HuH-7 (cell line): Measurements from ENCODE around the gene CA12.
"Not testable (repeated sequence)": the region's sequence is repeated elsewhere in the genome, so short reads cannot be mapped to it uniquely, and the experiment has no call there.

Experiments used
- DNase-seq: peaks from one replicate; pipeline ENCODE4 v3.0.0; 2011; ENCODE audit warnings: low spot score

CA12 gene

DNA sequence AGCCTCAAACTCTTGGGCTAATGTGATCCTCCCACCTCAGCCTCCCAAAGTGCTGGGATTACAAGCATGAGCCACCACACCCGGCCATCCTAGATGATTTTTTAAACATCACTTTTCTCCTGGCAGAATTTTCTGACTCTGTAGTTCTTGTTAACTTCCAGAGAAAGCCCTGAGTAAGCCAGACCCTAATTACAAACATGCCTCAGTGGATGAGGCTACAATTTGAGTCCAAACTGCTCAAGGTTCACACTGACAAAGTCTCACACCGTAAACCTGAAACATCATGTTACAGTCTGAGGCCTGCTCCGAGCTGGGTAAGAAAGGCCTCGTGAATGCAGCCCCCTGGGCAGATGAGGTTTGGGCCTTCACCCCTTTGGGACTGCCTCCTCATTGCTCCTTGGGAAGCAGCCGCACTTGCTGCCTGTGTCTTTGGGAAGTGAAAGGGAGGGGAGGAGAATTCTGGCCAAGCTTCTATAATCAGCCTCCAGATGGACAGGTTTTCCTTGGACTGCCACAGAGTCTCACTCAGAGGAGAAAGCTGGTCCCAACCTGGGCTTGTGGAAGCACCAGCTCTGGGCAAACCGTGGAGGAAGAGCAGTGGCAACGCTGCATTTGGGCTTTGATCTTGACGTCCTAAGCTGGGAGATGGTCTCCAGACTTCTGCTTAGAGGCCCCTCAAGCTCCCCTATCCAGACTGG is 46.0 kb downstream of the CA12 start:
- DNase-seq = no peak

DNA sequence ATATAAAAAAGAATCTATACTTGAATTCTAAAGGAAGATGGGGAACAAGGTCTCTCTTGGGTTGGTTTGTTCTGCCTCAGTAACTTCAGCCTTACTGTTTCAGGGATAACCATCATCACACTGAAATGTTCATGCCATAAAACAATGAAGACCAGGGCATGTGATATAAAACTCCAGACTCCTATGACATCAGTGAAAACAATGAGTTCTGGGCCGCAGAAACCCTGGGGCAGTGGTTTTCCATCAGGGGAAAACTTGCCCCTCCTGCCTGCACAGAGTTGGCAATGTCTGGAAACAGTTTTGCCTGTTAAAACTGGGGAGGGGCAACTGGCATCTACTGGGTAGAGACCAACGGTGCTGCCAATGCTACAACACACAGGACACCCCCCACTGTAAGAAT is 46.8 kb downstream of the CA12 start:
- no peak for DNase-seq

DNA sequence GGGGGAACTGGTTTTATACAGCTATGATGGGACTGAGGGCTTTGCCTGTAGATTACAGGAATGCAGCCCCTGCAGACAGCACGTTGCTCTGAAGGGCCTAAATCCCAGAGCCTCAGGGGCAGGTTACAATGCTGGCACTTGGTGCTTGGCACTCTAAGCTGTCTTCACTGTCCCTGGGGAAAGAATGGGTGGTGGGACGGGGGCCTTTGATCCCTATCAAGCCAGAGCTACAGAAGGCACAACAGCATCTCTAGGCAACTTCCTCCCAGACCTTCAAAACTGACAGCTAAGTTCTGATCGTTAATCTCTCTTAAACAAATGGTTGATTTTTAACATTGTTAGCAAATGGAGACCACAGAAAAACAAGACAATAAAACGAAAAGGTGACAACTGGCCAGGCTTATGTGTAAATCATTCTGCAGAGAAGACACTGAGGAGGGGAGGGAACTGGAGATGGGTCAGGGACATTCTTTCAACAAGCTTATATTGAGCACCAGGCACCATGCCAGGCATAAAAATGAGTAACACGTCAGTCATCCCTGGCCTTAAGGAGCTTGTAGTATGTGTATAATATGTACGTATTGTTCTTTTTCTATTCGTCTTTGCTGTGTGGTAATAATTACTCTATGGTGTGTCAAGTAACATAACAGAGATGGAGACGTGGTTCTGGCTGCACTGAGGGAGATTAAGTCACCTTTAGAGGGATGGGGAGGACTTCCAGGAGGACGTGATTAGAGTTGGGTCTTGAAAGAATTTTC is 49.1 kb downstream of the CA12 start:
- DNase-seq = no peak

DNA sequence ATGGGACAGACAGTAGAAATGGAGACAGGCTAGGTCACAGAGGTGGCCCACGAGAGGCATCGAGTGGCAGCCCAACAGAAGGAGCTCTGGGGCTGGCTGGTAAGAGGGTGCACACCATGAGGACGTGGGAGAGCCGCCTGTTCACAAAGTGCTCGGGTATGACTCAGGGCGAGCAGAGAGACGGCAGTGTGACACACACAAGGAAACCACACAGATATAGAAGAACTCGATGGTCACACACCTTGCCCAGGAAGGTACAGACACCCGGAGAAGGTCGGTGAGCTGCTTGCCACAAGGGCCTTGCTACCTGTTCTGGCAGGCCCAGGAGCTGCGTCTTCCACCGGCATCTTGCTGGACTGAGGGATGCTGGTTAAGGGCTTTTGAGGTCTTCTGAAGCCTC is 50.2 kb downstream of the CA12 start:
- DNase-seq = no peak

DNA sequence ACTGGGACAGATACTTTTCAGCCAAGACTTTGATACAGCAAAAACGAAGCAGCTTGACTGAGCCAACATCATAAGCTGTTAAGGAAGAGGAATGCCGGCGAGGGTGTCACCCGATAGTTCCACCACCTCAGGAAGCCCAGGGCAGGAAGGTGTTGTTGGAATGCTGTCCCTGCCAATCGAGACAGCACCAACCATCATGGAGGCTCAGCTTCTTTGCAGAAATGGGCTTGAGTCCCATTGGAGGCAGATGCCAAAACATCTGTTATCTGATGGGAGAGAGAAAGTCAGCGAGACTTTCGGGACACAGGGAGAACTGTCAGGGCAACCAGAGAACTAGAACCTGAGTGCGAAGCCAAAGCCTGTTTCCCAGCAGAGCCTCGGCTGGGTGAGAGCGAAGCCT is 50.7 kb downstream of the CA12 start:
- no peak for DNase-seq

DNA sequence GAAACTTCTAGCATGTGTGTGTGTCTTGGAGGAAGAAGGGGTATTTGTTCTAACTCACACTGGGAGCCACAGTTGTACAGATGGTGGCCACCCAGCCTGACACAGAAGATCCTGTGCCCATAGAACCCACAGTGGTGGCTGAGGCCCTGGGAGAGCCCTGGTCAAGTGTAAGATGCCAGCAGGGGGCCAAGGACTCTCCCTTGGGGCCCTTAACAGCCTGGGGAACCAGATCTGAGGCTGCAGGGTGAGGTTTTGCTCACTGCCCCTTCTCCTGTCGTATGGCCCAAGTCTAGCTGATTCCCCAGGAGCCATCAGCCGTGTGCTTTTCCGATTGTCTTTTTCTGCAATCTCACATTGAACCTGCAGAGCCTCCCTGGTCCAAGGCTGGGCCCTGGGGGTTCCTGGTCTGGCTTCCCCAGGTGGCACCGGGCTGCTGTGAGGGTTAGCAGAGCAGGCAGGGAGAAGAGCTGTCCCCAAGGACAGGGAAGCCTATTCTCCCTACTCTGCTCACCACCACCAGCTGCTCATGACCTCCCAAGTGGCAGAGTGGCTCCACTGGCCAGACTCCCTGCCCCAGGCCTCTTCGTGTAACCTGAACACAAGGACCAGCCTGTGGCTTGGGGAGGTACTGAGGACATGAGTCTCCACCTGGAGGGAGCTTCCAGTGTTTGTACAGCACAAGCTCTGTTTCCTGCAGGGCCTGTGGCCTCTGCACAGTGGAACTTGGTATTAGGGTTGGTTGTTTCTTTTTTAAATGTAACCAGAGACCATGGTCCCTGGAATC is 51.9 kb downstream of the CA12 start:
- no peak for DNase-seq

DNA sequence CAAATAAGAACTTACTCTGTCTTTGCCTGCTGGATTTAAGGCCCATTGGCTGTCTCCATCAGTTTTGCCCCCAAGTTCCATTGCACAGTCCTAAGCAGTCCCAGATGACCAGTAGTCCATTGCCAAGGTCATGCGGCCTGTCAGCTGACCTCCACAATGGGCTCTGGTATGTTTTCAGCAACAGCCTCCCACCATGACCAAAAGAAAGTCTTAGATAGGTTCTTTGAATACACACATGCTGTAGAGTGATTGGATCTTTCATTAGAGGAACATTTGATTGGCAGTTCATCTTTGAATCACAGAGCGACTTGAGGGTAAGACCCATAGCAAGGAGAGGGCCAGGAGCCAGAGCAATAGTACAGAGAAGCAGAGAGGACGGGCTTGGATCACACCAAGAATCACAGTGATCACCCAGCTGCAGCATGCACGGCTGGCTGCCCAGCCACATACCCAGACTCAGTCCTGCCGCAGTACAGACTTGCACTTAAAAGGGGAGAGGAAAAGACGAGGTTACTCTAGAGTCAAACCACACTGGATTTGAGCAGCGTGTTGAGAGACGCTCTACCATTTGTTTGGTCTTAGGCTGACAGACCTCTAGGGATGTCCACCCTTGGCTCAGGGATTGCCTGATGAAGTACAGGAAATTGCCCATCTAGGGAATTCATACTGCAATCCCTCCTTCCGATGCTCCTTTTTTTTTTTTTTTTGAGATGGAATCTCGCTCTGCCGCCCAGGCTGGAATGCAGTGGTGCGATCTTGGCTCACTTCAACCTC is 53.8 kb downstream of the CA12 start:
- DNase-seq = no peak

DNA sequence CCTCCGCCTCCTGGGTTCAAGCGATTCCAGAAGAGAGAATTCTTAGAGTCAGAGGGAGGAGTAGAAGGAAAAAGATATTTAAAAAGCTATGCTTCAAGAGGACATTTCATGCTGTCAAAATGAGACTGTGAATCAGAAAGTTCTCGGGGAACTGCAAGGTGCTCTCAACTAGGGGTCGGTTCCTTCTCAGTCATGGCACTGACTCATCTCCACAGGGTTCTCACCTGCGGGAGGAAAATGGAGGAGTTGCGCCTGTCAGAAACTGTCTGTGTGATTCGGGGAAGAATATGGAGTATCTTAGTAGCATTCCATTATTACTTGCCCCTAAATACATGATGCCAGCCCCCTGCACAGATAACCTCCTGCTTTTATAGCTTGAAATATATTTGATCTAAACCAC is 56.9 kb downstream of the CA12 start:
- DNase-seq = no peak

DNA sequence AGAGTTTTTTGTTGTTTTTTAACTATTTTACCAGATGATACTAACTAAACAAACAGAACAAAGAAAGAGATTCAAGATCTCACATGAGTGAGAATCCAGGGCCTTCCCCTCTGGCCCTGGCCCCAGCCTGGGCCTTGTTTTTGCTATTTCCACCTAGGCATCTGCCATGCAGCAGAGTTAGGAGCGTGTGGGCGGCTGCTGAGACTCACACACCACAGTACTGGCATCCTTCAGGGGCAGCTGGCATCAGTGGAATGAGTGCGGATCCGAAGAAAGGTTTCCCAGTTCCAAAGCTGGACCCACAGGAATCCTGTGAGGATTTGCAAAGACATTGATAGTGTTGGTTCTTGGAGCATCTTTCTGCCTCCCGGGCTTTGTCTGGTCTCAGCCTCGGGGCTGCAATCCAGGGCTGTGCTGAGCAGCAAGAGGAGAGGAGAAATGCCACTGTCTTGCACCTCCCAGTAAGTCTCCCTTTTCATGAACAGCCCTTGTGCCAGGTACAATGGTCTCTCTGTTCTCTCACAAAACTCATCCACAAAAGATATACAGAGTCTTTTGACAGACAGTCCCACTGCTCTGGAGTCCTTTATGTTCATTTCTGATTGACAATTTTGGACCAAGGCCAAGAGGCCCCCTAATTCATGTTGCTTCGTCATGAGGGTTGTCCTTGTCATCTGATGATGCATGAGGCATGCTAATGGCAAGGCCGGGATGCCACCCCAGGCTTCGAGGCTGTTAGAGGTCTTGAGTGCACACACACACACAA is 57.7 kb downstream of the CA12 start:
- DNase-seq = no peak

DNA sequence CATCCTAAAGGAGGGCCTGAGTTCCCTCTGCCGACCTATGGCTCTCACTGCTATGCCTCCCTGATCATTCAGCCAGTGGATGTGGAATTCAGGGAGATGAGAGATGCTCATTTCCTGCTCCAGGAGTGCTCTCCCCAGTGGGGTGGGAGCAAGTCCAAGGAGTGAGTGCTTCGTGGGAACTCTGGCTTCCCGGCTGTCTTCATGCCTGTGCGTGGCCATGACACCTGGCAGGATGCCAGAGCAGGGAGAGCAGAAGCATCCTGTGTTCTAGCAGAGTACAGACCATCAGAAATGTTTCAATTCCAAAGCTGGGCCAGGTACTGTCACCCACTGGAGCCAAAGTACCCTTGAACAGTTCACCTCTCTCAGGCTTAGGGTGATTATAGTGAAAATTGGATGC is 59.1 kb downstream of the CA12 start:
- no peak for DNase-seq

DNA sequence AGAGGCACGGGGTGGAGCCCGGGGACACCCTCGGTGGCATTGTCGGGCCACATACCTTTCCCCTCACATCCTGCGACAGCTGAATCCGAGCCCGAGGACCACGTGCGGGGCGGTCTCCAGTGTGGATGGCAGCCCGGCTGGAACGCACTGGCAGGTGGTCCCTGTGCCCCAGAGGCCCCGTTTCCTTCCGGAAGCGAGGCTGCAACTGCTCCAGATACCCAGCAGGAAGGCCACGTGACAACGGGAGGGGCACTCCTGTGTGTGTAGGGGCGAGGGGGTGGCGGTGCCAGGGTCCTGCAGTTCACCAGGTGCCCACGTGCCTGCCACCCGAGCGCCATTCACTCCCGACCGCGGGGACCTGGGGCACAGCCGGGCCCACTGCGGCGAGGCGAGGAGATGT is 60.2 kb downstream of the CA12 start:
- DNase-seq = no peak

DNA sequence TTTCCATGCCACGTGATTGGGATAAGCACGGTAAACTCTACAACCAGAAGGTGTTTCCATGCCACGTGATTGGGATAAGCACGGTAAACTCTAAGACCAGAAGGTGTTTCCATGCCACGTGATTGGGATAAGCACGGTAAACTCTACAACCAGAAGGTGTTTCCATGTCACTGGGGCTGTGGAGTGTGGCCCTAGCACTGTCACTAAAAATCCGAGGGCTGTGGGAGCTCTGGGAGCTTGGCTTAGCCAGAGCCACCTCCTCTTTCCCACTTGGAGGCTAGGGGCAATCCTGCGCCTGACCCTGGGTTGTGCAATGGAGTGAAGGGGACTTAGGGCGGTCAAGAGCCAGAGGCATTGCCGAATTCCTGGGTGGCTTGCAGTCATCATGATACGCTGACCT is 60.7 kb downstream of the CA12 start:
- not testable (repeated sequence) for DNase-seq

DNA sequence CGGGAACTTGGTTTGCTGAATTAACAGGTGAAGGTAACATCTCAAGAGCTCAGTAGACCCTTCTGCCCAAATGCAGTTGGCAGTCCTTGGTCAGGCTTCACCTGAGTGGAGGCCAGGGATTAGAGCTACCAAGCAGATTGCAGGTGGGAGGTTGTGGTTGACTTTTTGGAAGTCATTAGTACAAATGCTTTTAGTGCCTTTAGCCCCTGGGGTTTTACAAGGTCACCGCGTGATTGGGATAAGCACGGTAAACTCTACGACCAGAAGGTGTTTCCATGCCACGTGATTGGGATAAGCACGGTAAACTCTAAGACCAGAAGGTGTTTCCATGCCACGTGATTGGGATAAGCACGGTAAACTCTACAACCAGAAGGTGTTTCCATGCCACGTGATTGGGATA is 61.2 kb downstream of the CA12 start:
- DNase-seq = not testable (repeated sequence)

DNA sequence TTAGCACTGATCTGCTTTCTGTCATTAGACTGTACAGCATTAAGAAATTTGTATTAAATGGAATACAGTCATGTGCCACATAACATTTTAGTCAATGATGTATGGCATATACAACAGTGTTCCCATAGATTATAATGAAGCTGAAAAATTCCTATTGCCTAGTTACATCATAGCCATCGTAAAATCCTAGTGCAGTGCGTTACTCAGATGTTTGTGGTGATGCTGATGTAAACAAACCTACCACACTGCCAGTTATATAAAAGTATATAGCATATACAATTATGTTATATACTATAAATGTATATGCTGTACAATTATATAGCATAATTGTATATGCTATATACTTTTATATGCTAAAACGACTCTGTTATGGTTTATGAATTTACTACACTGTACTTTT is 62.6 kb downstream of the CA12 start:
- DNase-seq = no peak

DNA sequence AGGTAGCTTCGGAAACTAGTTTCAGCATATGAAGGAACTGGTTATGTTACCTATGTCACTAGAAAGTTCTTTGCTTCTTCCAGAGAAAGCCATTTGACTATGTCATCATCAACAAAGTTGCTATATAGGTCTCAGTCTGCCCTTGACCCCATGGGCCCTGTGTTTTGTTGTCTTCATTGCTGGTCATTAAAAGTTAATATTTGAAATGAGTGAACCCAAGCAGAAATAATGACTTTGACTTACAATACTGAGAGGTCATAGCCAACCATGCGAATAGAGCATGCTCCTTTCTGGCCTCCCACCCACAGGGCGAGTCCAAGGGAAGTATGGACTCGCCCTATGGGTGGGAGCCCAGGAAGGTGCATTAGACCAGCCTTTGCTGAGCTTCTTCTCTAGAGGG is 63.3 kb downstream of the CA12 start:
- no peak for DNase-seq

DNA sequence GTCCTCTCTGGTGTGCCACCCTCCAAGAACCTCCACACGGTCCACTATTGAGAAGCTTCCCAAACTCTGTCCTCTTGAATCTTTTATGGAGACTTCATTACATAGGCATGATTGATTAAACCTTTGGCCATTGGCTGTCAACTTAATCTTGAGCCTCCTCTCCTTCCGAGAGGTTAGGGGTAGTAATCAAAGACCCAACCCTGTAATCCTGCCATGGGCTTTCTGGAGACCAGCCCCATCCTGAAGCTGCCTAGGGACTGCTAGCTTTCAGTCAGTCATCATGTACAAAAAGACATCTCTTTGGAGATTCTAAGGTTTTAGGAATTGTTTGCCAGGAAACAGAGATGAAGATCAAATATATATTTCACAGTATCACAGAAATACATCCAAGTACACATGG is 67.2 kb downstream of the CA12 start:
- no peak for DNase-seq

DNA sequence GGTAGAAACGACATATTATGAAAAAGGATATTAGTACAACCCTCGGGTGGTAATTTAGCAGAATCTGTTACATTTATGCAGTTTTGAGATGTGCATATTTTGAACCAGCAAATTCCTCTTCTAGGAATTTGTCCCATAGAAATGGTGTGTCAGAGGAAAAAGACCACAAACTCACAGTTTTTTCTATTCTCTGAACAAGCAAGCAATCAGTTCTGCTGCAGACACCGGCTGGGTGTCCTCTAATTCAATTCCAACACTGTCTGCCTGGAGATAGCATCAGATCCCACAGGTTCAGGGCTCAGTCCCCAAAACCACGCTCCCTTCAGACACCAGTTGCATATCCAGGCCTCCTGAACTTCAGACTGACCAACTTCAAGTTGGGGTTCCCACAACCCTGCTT is 67.8 kb downstream of the CA12 start:
- DNase-seq = no peak

DNA sequence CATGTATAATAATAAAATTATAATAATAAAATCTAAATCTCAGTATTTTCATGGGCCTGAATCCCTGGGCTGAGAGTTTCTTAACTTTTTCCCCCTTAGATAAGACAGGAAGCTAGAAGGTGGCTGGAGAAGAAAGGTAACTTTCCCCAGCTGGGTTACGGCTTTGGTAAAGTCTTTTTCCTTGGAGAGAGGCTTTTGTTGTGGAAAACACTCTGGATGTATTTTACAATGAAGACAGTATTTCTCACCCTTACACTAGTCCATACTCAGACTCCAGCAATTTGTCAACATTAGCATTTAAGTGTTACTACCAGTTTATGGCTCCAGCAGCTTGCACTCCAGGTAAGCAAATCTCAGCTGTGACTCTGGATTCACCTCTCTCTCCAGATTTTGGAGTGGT is 69.4 kb downstream of the CA12 start:
- DNase-seq = no peak

DNA sequence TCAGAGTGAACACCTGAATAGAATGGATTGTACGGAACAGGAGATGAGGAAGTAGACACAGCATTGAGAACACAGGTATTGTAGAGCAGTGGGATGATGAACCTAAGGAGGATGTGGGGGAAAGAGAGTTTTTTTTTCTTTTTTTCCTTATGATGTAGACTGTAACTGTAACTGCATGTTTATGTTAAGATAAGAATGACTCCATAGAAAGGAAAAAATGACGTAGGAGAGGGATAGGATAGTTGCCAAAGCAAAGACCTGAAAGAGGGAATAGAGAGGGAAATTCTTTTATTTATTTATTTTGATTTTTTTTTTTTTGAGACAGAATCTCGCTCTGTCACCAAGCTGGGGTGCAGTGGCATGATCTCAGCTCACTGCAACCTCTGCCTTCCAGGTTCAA is 71.0 kb downstream of the CA12 start:
- no peak for DNase-seq

DNA sequence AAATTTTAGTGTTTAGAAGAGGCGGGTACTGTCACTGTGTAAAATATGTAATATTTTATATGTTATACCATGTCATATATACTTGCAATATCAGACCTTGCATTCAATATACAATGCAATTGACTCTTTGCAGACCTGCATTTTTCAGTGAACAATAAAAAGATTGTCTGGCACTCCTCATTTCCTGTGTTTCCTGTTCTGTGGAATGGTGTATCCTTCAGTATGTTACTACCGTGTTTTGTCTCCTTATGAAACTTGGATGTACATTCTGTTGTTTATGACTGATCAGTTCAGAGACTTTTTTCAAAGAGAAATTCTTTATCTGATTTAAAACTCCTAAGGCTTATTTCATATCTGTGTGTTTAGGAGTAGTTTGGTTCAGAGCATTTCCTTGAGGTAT is 72.7 kb downstream of the CA12 start:
- DNase-seq = no peak

DNA sequence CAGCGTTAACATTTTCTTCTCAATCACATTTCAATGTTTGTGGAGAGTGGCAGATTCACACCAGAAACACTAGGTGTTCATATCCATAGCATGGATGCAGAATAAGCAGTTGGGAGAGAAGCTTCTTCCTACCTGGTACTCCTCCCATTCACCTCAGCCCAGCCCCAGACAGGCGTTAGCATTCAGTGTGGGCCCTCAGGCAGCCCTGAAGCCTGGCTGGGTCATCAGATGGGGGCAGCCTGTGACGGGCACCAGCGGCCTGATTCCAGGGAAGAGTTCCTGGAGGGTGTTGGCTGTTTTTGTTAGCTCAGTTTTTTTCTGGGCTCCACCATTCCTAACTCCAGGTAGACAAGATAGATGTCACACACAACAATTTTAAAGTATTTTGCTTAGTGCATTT is 73.2 kb downstream of the CA12 start:
- no peak for DNase-seq
